Activated CD8-positive, alpha-beta T cell treated with anti-CD3 and anti-CD28 coated beads for 36 hours (primary cell): ENCODE results near the gene PRKAG3. TPM values are rescaled to one million over a fixed set of nuclear protein-coding genes. Genes with fewer than 3 reads are reported as not detected.
A peak's percentile ranks its signal among the peaks of the same experiment; 100 is the strongest.

Experiments used
- ATAC-seq: fragments of 200-7000 bp; cut with Tn5 transposase; one replicate; pipeline ENCODE4 v1.10.0; 2021; ENCODE audit warnings: mild to moderate bottlenecking, moderate library complexity
- CTCF ChIA-PET: fragments of 350-600 bp; sonication (Branson Sonifier 250); formaldehyde crosslinking; loops from one replicate; lab custom pipeline; 2021; ENCODE audit warnings: antibody characterized with exemption; lab: Charles Lee
- POLR2A ChIA-PET: fragments of 350-600 bp; sonication (Branson Sonifier 250); formaldehyde crosslinking; loops from one replicate; lab custom pipeline; 2021; ENCODE audit warnings: antibody characterized with exemption; lab: Charles Lee
- DNase-seq: peaks from one replicate; pipeline ENCODE4 v3.0.0-alpha.2; 2020
- H3K27ac Mint-ChIP-seq: one replicate; pipeline ENCODE4 v1.8.0; 2021; ENCODE audit warnings: mild to moderate bottlenecking, mixed read lengths
- H3K27me3 Mint-ChIP-seq: one replicate; pipeline ENCODE4 v1.8.0; 2021; ENCODE audit warnings: mixed read lengths
- H3K36me3 Mint-ChIP-seq: one replicate; pipeline ENCODE4 v1.8.0; 2021; ENCODE audit warnings: low read depth, mixed read lengths
- H3K4me1 Mint-ChIP-seq: one replicate; pipeline ENCODE4 v1.8.0; 2021; ENCODE audit warnings: low read depth, mixed read lengths
- H3K4me3 Mint-ChIP-seq: one replicate; pipeline ENCODE4 v1.8.0; 2021; ENCODE audit warnings: mild to moderate bottlenecking, moderate library complexity, mixed read lengths
- H3K9me3 Mint-ChIP-seq: one replicate; pipeline ENCODE4 v1.8.0; 2021; ENCODE audit warnings: mixed read lengths
- CTCF ChIP-seq: fragments of 200-600 bp; IDR thresholded peaks from one replicate; pipeline ENCODE4 v1.8.0; 2022; ENCODE audit warnings: antibody characterized with exemption, mild to moderate bottlenecking
- intact Hi-C: fragments of 100-400 bp; cut with micrococcal nuclease; formaldehyde crosslinking; loops from one replicate; pipeline ENCODE4 v1.10.0; 2022
- total RNA-seq, 2 experiments: library from RNA; stranded (reverse); gene quantifications; one replicate each; pipeline ENCODE4 v1.2.3, GENCODE V29; 2021

Gene PRKAG3
- total RNA-seq, 2 experiments from 2014 or later, result not detected

GRCh38 chr2:218876562-218877219 is 45.1 kb upstream of the PRKAG3 start:
- Mint-ChIP-seq H3K4me3 (no peak overlapping the region), H3K27ac (no peak overlapping the region), H3K36me3 (peaks cover 3% of the 10 kb centered on the region), H3K9me3 (no peaks in the 10 kb centered on the region), H3K4me1 (peaks cover 51% of the 10 kb centered on the region), H3K27me3 (peaks cover 42% of the 10 kb centered on the region)
- CTCF ChIA-PET, result interaction anchor here (0.6 to 23.0 kb wide), 42 partner anchors 8 to 510 kb away, joined by 3 to 1101 read pairs (median 4); partner anchors contain the start of genes CDK5R2, CNPPD1, CRYBA2 and DNPEP
- TF ChIP-seq CTCF, result peak; percentile 98
- ATAC-seq (no peak), DNase-seq (peak; percentile 84)
- POLR2A ChIA-PET, result interaction anchor here (1.6 to 16.8 kb wide), 4 partner anchors 11 to 33 kb away, joined by 4 to 284 read pairs (median 16); no protein-coding TSS in a partner anchor
- intact Hi-C loops, result loop anchor here (1.0 kb wide), 1 partner anchor 22 kb away; no protein-coding TSS in a partner anchor

DNA sequence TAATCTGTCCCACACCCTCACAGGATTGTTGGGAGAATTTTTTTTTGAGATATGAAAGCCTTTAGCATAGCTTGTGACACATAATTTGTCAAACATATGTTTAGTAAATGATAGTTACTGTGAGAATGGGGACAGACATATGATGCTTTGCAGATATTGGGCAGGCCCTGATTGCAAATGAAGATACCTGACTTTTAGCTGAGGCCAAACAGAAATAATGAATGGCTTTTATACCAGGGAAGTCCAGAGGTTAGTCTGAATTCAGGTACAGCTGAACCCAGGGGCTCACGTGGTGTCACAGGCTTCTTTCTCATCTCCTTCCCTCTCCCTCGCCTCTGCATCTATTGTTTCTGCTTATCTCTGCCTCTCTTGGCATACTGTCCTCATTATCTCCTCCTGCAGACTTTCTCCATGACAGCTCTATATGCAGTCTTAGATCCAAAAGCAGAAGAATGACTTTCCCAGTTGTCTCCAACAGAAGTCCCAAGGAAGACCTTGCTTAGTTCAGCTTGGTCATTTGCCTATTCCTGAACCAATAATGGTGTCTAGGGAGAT is 44.2 kb upstream of the PRKAG3 start:
- no peak for DNase-seq

GRCh38 chr2:218873359-218874194 is 42.0 kb upstream of the PRKAG3 start:
- H3K27ac Mint-ChIP-seq, result no peak overlapping the region
- DNase-seq, result peak; percentile 18
- intact Hi-C loops, result no loop called here
- no peaks in the 10 kb centered on the region for H3K36me3 Mint-ChIP-seq
- peak; percentile 32 for ATAC-seq
- H3K9me3 Mint-ChIP-seq, result no peaks in the 10 kb centered on the region
- no peak for TF ChIP-seq CTCF
- peaks cover 55% of the 10 kb centered on the region for H3K27me3 Mint-ChIP-seq
- CTCF ChIA-PET, result interaction anchor here (1.1 to 23.0 kb wide), 7 partner anchors 9 to 108 kb away, joined by 3 to 1101 read pairs (median 52); no protein-coding TSS in a partner anchor
- H3K4me3 Mint-ChIP-seq, result peak overlapping the region; percentile 33
- POLR2A ChIA-PET, result interaction anchor here (1.7 to 16.8 kb wide), 2 partner anchors 11 to 22 kb away, joined by 5 to 284 read pairs; no protein-coding TSS in a partner anchor
- peaks cover 36% of the 10 kb centered on the region for H3K4me1 Mint-ChIP-seq

More for the DNA sequence above, 44.2 kb upstream of the PRKAG3 start:
- no peak overlapping the region for H3K4me3 Mint-ChIP-seq
- H3K4me1 Mint-ChIP-seq, result peaks cover 46% of the 10 kb centered on the region
- TF ChIP-seq CTCF, result no peak
- H3K27me3 Mint-ChIP-seq, result peaks cover 41% of the 10 kb centered on the region
- no peak for ATAC-seq
- ChIA-PET POLR2A (interaction anchor here (1.6 to 16.8 kb wide), 4 partner anchors 12 to 34 kb away, joined by 4 to 284 read pairs (median 16); no protein-coding TSS in a partner anchor), CTCF (interaction anchor here (0.6 to 23.0 kb wide), 37 partner anchors 9 to 511 kb away, joined by 3 to 1101 read pairs (median 5); partner anchors contain the start of genes CDK5R2, CRYBA2, DNPEP and FEV)
- H3K27ac Mint-ChIP-seq, result no peak overlapping the region
- no peaks in the 10 kb centered on the region for H3K9me3 Mint-ChIP-seq
- H3K36me3 Mint-ChIP-seq, result no peaks in the 10 kb centered on the region
- intact Hi-C loops, result loop anchor here (1.0 kb wide), 1 partner anchor 23 kb away; no protein-coding TSS in a partner anchor

- POLR2A ChIA-PET, result interaction anchor here (16.8 kb wide), 1 partner anchor 22 kb away, joined by 284 read pairs; no protein-coding TSS in a partner anchor
- DNase-seq, result no peak
- TF ChIP-seq CTCF, result no peak
- intact Hi-C loops, result no loop called here
- H3K4me1 Mint-ChIP-seq, result peaks cover 34% of the 10 kb centered on the region
- ATAC-seq, result no peak
- no peak overlapping the region for H3K27ac Mint-ChIP-seq
- H3K36me3 Mint-ChIP-seq, result no peaks in the 10 kb centered on the region
- H3K4me3 Mint-ChIP-seq, result peak overlapping the region; percentile 33
- CTCF ChIA-PET, result interaction anchor here (1.0 to 23.0 kb wide), 8 partner anchors 8 to 107 kb away, joined by 3 to 1101 read pairs (median 4); partner anchors contain the start of gene WNT10A
- peaks cover 55% of the 10 kb centered on the region for H3K27me3 Mint-ChIP-seq
- no peaks in the 10 kb centered on the region for H3K9me3 Mint-ChIP-seq
These were observed 41.2 kb upstream of the PRKAG3 start for GRCh38 chr2:218872645-218873358.
